Gastrocnemius medialis (tissue), 4 donors: ENCODE results near the gene KHDRBS2.

Source experiments
- CTCF ChIP-seq, 5 experiments: fragments of 450-650 bp in 3 of 5; fragments of 200-600 bp in 2 of 5; sonication (generic) in 2 of 5; IDR thresholded peaks in 4 of 5; conservative IDR thresholded peaks in 1 of 5; 1 replicate in 4 of 5; 2 replicates in 1 of 5; pipeline ENCODE4 v1.5.1; 2016 to 2019; ENCODE audit warnings: antibody characterized with exemption in 5 of 5, mild to moderate bottlenecking in 3 of 5, moderate library complexity in 3 of 5
- POLR2A ChIP-seq, 2 donors: fragments of 450-650 bp; IDR thresholded peaks; one replicate each; pipeline ENCODE4 v1.6.1; 2017; ENCODE audit warnings: antibody characterized with exemption in 2 of 2, mild to moderate bottlenecking in 2 of 2, moderate library complexity in 2 of 2

- TF ChIP-seq CTCF (IDR thresholded peaks at IDR 0.05 in 4 of 5, conservative IDR thresholded peaks at IDR 0.05 in 1 of 5) (no peak), POLR2A (IDR thresholded peaks at IDR 0.05) (no peak)
These were observed 123.2 kb downstream of the KHDRBS2 start for GRCh38 chr6:62162858-62163257.
